Mucosa of descending colon (tissue), 3 donors: Measurements from ENCODE around the gene SLC19A3. TPM values are rescaled to one million over a fixed set of nuclear protein-coding genes. Genes with fewer than 3 reads are reported as not detected.
"Not testable (repeated sequence)": the region's sequence is repeated elsewhere in the genome, so short reads cannot be mapped to it uniquely, and the experiment has no call there.

Source experiments
- ATAC-seq: fragments of 200-7000 bp; cut with Tn5 transposase; one replicate; pipeline ENCODE4 v1.9.1; 2020; ENCODE audit warnings: mild to moderate bottlenecking, moderate library complexity
- DNase-seq, 3 donors: peaks; one replicate each; pipeline ENCODE4 v3.0.0-alpha.2; 2020
- H3K36me3 ChIP-seq: fragments of 200-600 bp; one replicate; pipeline ENCODE4 v1.8.0; 2021; ENCODE audit warnings: low read depth, mild to moderate bottlenecking
- H3K4me1 ChIP-seq: fragments of 200-600 bp; one replicate; pipeline ENCODE4 v1.8.0; 2021; ENCODE audit warnings: low read depth, mild to moderate bottlenecking
- H3K4me3 ChIP-seq: fragments of 200-600 bp; one replicate; pipeline ENCODE4 v1.8.0; 2021; ENCODE audit warnings: mild to moderate bottlenecking
- H3K9me3 ChIP-seq: fragments of 200-600 bp; one replicate; pipeline ENCODE4 v1.8.0; 2021; ENCODE audit warnings: mild to moderate bottlenecking
- CTCF ChIP-seq: fragments of 200-600 bp; IDR thresholded peaks from one replicate; pipeline ENCODE4 v1.8.0; 2022; ENCODE audit warnings: antibody characterized with exemption, mild to moderate bottlenecking
- intact Hi-C, 2 donors: fragments of 100-400 bp; cut with DNase I in 1 of 2; cut with micrococcal nuclease in 1 of 2; formaldehyde crosslinking; loops; one replicate each; pipeline versions ENCODE4 v1.11.0 to v1.11.1; 2022; cut with DNase I, micrococcal nuclease
- total RNA-seq, 3 donors: library from RNA; stranded (reverse); fragmentation: NEBNext Ultra II Directional in 2 of 3; extraction: Animal tissue kit (Norgen Biotek cat#: 25700) in 2 of 3; gene quantifications; one replicate each; pipeline versions ENCODE4 v1.2.1 to v1.2.4, GENCODE V29; 2021 to 2023
- donor health status: DM: no; HTN: no; CAD: no; lungs with moderate emphysema.
- donor health status: DM: no; HTN: no; CAD: no.
- donor health status: DM: no; HTN: yes; CAD: no.

Gene SLC19A3
- total RNA-seq, 3 donors from 2014 or later = 4.5 to 28.8 (median 21.6) TPM

DNA sequence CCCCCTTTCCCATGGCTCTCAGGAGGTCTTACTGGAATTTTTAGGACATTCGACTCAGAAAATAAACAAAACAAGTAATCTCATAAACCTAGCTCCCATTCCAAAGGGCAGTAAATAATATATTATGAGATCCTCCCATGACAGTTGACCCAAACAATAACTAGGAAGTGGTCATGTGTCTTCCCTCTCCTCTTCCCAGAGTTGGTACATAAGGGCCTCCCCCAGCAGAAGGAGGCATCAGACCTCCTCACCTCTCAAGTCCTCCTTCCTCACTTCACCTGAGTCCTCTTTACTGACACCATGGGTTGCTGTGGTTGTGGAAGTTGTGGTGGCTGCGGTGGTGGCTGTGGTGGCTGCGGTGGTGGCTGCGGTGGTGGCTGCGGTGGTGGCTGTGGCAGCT, 10.2 kb upstream of the SLC19A3 start, which contains the start of gene SCYGR7:
TSS of gene SCYGR7 (plus strand) at position 301 of the 400 bp plus-strand sequence. CDS start at position 301, 0 bp downstream.
- ATAC-seq (no peak), DNase-seq (no peak)
- TF ChIP-seq CTCF = no peak
- no peaks in the 10 kb centered on the region for H3K9me3 ChIP-seq
- H3K36me3 ChIP-seq = no peaks in the 10 kb centered on the region
- no peaks in the 10 kb centered on the region for H3K4me1 ChIP-seq
- intact Hi-C loops = no loop called here
- no peak within 1 kb of the TSS for H3K4me3 ChIP-seq

GRCh38 chr2:227724394-227725039, 6.7 kb upstream of the SLC19A3 start, which contains the start of gene SCYGR6:
TSS of gene SCYGR6 (minus strand) at chr2:227724757. CDS start at chr2:227724757, 0 bp downstream.
- no peak for TF ChIP-seq CTCF
- H3K4me1 ChIP-seq = peaks cover 8% of the 10 kb centered on the region
- H3K36me3 ChIP-seq = no peaks in the 10 kb centered on the region
- H3K9me3 ChIP-seq = no peaks in the 10 kb centered on the region
- DNase-seq = no peak
- intact Hi-C loops = no loop called here
- no peak within 1 kb of the TSS for H3K4me3 ChIP-seq
- ATAC-seq = no peak

DNA sequence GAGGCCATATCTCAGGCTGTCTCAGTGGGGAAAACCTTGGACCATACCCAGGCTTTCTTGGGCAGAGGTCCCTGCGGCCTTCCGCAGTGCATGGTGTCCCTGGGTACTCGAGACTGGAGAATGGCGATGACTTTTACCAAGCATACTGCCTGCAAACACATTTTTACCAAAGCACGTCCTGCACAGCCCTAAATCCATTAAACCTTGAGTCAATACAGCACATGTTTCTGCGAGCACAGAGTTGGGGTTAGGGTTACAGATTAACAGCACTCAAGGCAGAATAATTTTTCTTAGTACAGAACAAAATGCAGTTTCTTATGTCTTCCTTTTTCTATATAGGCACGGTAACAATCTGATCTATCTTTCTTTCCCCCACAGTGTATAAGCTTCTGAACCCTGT, 5.0 kb upstream of the SLC19A3 start:
- H3K36me3 ChIP-seq, H3K9me3 ChIP-seq, ATAC-seq, H3K4me3 ChIP-seq, H3K4me1 ChIP-seq, intact Hi-C loops: not testable (repeated sequence)
- DNase-seq = peak in 1 of 3 donors; percentile 23

DNA sequence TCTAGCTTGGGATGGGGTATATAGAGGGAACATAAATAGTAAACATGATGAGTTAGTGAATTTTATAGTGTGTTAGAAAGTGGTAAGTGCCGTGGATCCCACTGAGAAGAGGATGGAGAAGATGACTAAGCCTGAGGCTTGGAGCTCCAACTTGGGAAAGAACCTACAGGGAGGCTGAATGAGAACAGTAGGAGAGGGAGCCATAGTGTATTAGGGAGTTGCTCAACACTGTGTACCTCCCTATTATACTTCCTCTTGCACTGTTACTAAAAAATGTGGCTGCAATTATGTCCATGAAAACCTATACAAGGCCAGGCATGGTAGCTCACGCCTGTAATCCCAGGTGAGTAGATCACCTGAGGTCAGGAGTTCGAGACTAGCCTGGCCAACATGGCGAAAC, 2.9 kb upstream of the SLC19A3 start:
- Histone ChIP-seq H3K4me1 (peaks cover 8% of the 10 kb centered on the region), H3K36me3 (no peaks in the 10 kb centered on the region), H3K4me3 (no peak overlapping the region), H3K9me3 (no peaks in the 10 kb centered on the region)
- DNase-seq (no peak), ATAC-seq (no peak)
- no peak for TF ChIP-seq CTCF
- intact Hi-C loops = no loop called here

GRCh38 chr2:227719641-227720040, 1.8 kb upstream of the SLC19A3 start:
- ATAC-seq (no peak), DNase-seq (no peak)
- Histone ChIP-seq H3K9me3 (no peaks in the 10 kb centered on the region), H3K36me3 (no peaks in the 10 kb centered on the region), H3K4me3 (no peak overlapping the region), H3K4me1 (peaks cover 8% of the 10 kb centered on the region)
- no peak for TF ChIP-seq CTCF
- intact Hi-C loops = no loop called here

DNA sequence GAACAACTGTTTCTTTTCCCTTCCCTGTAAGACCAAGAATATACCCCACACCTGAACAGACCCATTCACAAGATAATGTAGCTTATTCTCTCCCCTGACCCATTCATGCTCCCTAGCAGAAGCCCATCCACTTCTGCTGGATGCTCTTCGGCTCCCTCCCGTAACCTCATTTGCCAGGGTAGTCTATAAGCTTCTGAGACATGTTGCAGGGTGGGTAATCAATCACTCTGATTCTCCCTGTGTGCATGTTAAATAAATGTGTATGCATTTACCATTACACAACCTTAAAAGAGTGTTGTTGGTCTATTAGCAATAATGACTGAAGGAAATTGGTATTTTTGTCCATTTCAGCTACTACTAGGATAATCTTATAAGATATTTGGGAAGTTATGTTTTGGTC, 1.3 kb downstream of the SLC19A3 start:
- Histone ChIP-seq H3K4me1 (no peaks in the 10 kb centered on the region), H3K4me3 (no peak overlapping the region), H3K9me3 (no peaks in the 10 kb centered on the region), H3K36me3 (no peaks in the 10 kb centered on the region)
- intact Hi-C loops = no loop called here
- TF ChIP-seq CTCF = no peak
- ATAC-seq (no peak), DNase-seq (no peak)
